Keratinocyte (primary cell): Measurements from ENCODE around the gene TBXAS1. TPM values are rescaled to one million over a fixed set of nuclear protein-coding genes. Genes with fewer than 3 reads are reported as not detected.

Experiments
- DNase-seq: peaks from one replicate; pipeline ENCODE4 v3.0.0-alpha.2; 2011; ENCODE audit warnings: low read depth, missing footprints, low spot score
- FAIRE-seq: peaks from 2 replicates; lab custom pipeline; 2011; peaks lifted over from hg19 to GRCh38; lab: Jason Lieb, UNC
- H2AFZ ChIP-seq: 2 replicates; pipeline ENCODE4 v1.6.0; 2012; ENCODE audit warnings: low read length, control low read depth, inconsistent platforms; ENCODE audit not compliant: control insufficient read depth
- H3K27ac ChIP-seq: 2 replicates; pipeline ENCODE4 v1.5.1; 2011; ENCODE audit warnings: low read length; ENCODE audit not compliant: control insufficient read depth, insufficient read depth
- H3K27me3 ChIP-seq: 3 replicates; pipeline ENCODE4 v1.6.0; 2011; ENCODE audit warnings: low read length; ENCODE audit not compliant: control insufficient read depth, insufficient read depth; ENCODE audit errors: extremely low read depth
- H3K36me3 ChIP-seq, 2 experiments: 2 replicates in 1 of 2; 3 replicates in 1 of 2; pipeline ENCODE4 v1.5.1; 2011; ENCODE audit warnings: low read length in 2 of 2, mild to moderate bottlenecking in 1 of 2; ENCODE audit not compliant: control insufficient read depth in 2 of 2, insufficient read depth in 2 of 2; ENCODE audit errors: extremely low read depth in 1 of 2
- H3K4me1 ChIP-seq: 3 replicates; pipeline ENCODE4 v1.5.1; 2011; ENCODE audit warnings: low read length; ENCODE audit not compliant: control insufficient read depth, insufficient read depth; ENCODE audit errors: extremely low read depth
- H3K4me2 ChIP-seq: 3 replicates; pipeline ENCODE4 v1.6.0; 2011; ENCODE audit warnings: low read depth, low read length; ENCODE audit not compliant: control insufficient read depth, insufficient read depth; ENCODE audit errors: extremely low read depth
- H3K4me3 ChIP-seq, 3 experiments: fragments of 200-600 bp in 1 of 3; sonication (generic) in 1 of 3; 2 replicates in 2 of 3; 3 replicates in 1 of 3; pipeline ENCODE4 v1.5.1; 2011 to 2016; ENCODE audit warnings: low read length in 3 of 3, mild to moderate bottlenecking in 3 of 3, control low read depth in 2 of 3, inconsistent platforms in 1 of 3, low read depth in 1 of 3, mixed read lengths in 1 of 3, mixed run types in 1 of 3, moderate library complexity in 1 of 3; ENCODE audit not compliant: control insufficient read depth in 2 of 3, insufficient read depth in 2 of 3; ENCODE audit errors: extremely low read depth in 1 of 3
- H3K79me2 ChIP-seq: 2 replicates; pipeline ENCODE4 v1.6.0; 2012; ENCODE audit warnings: low read length; ENCODE audit not compliant: control insufficient read depth, insufficient read depth
- H3K9ac ChIP-seq: 3 replicates; pipeline ENCODE4 v1.6.0; 2011; ENCODE audit warnings: low read length; ENCODE audit not compliant: control insufficient read depth, insufficient read depth; ENCODE audit errors: extremely low read depth
- H3K9me1 ChIP-seq: 3 replicates; pipeline ENCODE4 v1.6.0; 2011; ENCODE audit warnings: low read length; ENCODE audit not compliant: control insufficient read depth, insufficient read depth; ENCODE audit errors: extremely low read depth
- H3K9me3 ChIP-seq: 2 replicates; pipeline ENCODE4 v1.5.1; 2012; ENCODE audit warnings: low read depth, low read length; ENCODE audit not compliant: control insufficient read depth
- H4K20me1 ChIP-seq: 3 replicates; pipeline ENCODE4 v1.6.0; 2011; ENCODE audit warnings: low read length; ENCODE audit not compliant: control insufficient read depth, insufficient read depth; ENCODE audit errors: extremely low read depth
- CTCF ChIP-seq, 3 experiments: IDR thresholded peaks in 1 of 3; conservative IDR thresholded peaks in 1 of 3; optimal IDR thresholded peaks in 1 of 3; 2 replicates in 2 of 3; 3 replicates in 1 of 3; pipeline versions ENCODE3 to v1.5.1; 2011; ENCODE audit warnings: low read length in 3 of 3, mild to moderate bottlenecking in 3 of 3, moderate library complexity in 2 of 3, control low read depth in 1 of 3, inconsistent platforms in 1 of 3; ENCODE audit not compliant: insufficient read depth in 2 of 3; ENCODE audit errors: extremely low read depth in 1 of 3
- EZH2 ChIP-seq: IDR thresholded peaks from one replicate; pipeline ENCODE4 v1.6.1; 2012; ENCODE audit warnings: inconsistent platforms, mild to moderate bottlenecking, low read length, moderate library complexity
- dilution Hi-C: fragments of 300-500 bp; cut with MboI; formaldehyde crosslinking; loops from one replicate; pipeline ENCODE4 v1.7.0; 2020; ENCODE audit warnings: low sequenced_read_pairs; ENCODE audit not compliant: extremely low pct_ligation_motif_present
- polyA plus RNA-seq, 5 experiments: library from polyadenylated mRNA; depleted of rRNA in 3 of 5; stranded (reverse) in 3 of 5; stranded (forward) in 1 of 5; unstranded in 1 of 5; fragments of >200 nt; gene quantifications; 1 replicate in 1 of 5; 2 replicates in 3 of 5; 3 replicates in 1 of 5; pipeline versions ENCODE4 v1.2.1 to v1.2.3, GENCODE V29; 2011 to 2012; ENCODE audit warnings: missing spikeins in 2 of 5, low read depth in 1 of 5, low replicate concordance in 1 of 5

Gene TBXAS1
- polyA plus RNA-seq, 1 donor (not counting 4 experiments of a cell fraction or from before 2014, with no cell fraction given) = 2.9 TPM

GRCh38 chr7:139866047-139866837 is 37.2 kb downstream of the TBXAS1 start:
- dilution Hi-C loops = no loop called here
- no peaks in the 10 kb centered on the region for H3K4me1 ChIP-seq
- peaks cover 4% of the 10 kb centered on the region for H3K27me3 ChIP-seq
- FAIRE-seq = no peak
- no peaks in the 10 kb centered on the region for H3K79me2 ChIP-seq
- no peak for TF ChIP-seq EZH2
- no peak for TF ChIP-seq CTCF (optimal IDR thresholded peaks at IDR 0.05 in 1 of 3, IDR thresholded peaks at IDR 0.05 in 1 of 3, conservative IDR thresholded peaks at IDR 0.05 in 1 of 3; ENCODE audit: extremely low read depth in 1 of 3, insufficient read depth in 2 of 3, low read length in 3 of 3)
- no peaks in the 10 kb centered on the region for H4K20me1 ChIP-seq
- no peak overlapping the region for H3K9ac ChIP-seq
- no peak overlapping the region for H2AFZ ChIP-seq
- no peak overlapping the region for H3K27ac ChIP-seq
- no peak overlapping the region for H3K4me2 ChIP-seq
- H3K36me3 ChIP-seq = no peaks in the 10 kb centered on the region
- no peak overlapping the region for H3K4me3 ChIP-seq
- H3K9me1 ChIP-seq = no peaks in the 10 kb centered on the region
- no peaks in the 10 kb centered on the region for H3K9me3 ChIP-seq
- DNase-seq = no peak

GRCh38 chr7:139867847-139868246 is 38.8 kb downstream of the TBXAS1 start:
- H3K27ac ChIP-seq = no peak overlapping the region
- H3K9ac ChIP-seq = no peak overlapping the region
- no peak overlapping the region for H3K4me3 ChIP-seq
- dilution Hi-C loops = no loop called here
- TF ChIP-seq EZH2 = no peak
- TF ChIP-seq CTCF (optimal IDR thresholded peaks at IDR 0.05 in 1 of 3, IDR thresholded peaks at IDR 0.05 in 1 of 3, conservative IDR thresholded peaks at IDR 0.05 in 1 of 3; ENCODE audit: extremely low read depth in 1 of 3, insufficient read depth in 2 of 3, low read length in 3 of 3) = no peak
- H3K9me3 ChIP-seq = no peaks in the 10 kb centered on the region
- no peak overlapping the region for H3K4me2 ChIP-seq
- peaks cover 4% of the 10 kb centered on the region for H3K27me3 ChIP-seq
- no peak overlapping the region for H2AFZ ChIP-seq
- no peaks in the 10 kb centered on the region for H3K36me3 ChIP-seq
- no peaks in the 10 kb centered on the region for H4K20me1 ChIP-seq
- DNase-seq (no peak), FAIRE-seq (no peak)
- H3K9me1 ChIP-seq = no peaks in the 10 kb centered on the region
- H3K4me1 ChIP-seq = no peaks in the 10 kb centered on the region
- no peaks in the 10 kb centered on the region for H3K79me2 ChIP-seq
